Measurements from ENCODE around the gene VTI1A. TPM values are rescaled to one million over a fixed set of nuclear protein-coding genes. Genes with fewer than 3 reads are reported as not detected.
"Not testable (repeated sequence)": the region's sequence is repeated elsewhere in the genome, so short reads cannot be mapped to it uniquely, and the experiment has no call there.

Gene VTI1A
- total RNA-seq, 1 donor from 2014 or later, result 35.2 TPM

GRCh38 chr10:112851181-112851580 is 404.2 kb downstream of the VTI1A start:
- Mint-ChIP-seq H3K4me3 (no peak overlapping the region), H3K4me1 (no peaks in the 10 kb centered on the region), H3K9me3 (peaks cover 14% of the 10 kb centered on the region), H3K36me3 (ENCODE audit: low read depth) (peaks cover 5% of the 10 kb centered on the region), H3K27ac (no peak overlapping the region), H3K27me3 (no peaks in the 10 kb centered on the region)
- intact Hi-C loops (cut with micrococcal nuclease), result no loop called here
- DNase-seq, result no peak

GRCh38 chr10:112851588-112852211 is 404.7 kb downstream of the VTI1A start:
- no peak overlapping the region for H3K4me3 Mint-ChIP-seq
- H3K27ac Mint-ChIP-seq, result no peak overlapping the region
- no peaks in the 10 kb centered on the region for H3K4me1 Mint-ChIP-seq
- intact Hi-C loops (cut with micrococcal nuclease), result no loop called here
- peaks cover 13% of the 10 kb centered on the region for H3K9me3 Mint-ChIP-seq
- DNase-seq, result no peak
- peaks cover 5% of the 10 kb centered on the region for H3K36me3 Mint-ChIP-seq (ENCODE audit: low read depth)
- H3K27me3 Mint-ChIP-seq, result no peaks in the 10 kb centered on the region

- H3K36me3 Mint-ChIP-seq (ENCODE audit: low read depth), result peaks cover 5% of the 10 kb centered on the region
- H3K4me3 Mint-ChIP-seq, result no peak overlapping the region
- H3K27ac Mint-ChIP-seq, result no peak overlapping the region
- peaks cover 11% of the 10 kb centered on the region for H3K9me3 Mint-ChIP-seq
- no peaks in the 10 kb centered on the region for H3K27me3 Mint-ChIP-seq
- H3K4me1 Mint-ChIP-seq, result no peaks in the 10 kb centered on the region
- DNase-seq, result no peak
- intact Hi-C loops (cut with micrococcal nuclease), result no loop called here
Measured at GRCh38 chr10:112852306-112852705, 405.3 kb downstream of the VTI1A start.

- Mint-ChIP-seq H3K4me3 (no peak overlapping the region), H3K9me3 (peaks cover 6% of the 10 kb centered on the region), H3K36me3 (ENCODE audit: low read depth) (no peaks in the 10 kb centered on the region), H3K4me1 (no peaks in the 10 kb centered on the region), H3K27me3 (no peaks in the 10 kb centered on the region), H3K27ac (no peak overlapping the region)
- intact Hi-C loops (cut with micrococcal nuclease), result no loop called here
- no peak for DNase-seq
Measured at GRCh38 chr10:112855134-112855533, 408.1 kb downstream of the VTI1A start.

GRCh38 chr10:112857493-112857892 is 410.5 kb downstream of the VTI1A start:
- Mint-ChIP-seq H3K4me3 (no peak overlapping the region), H3K9me3 (peaks cover 6% of the 10 kb centered on the region), H3K27me3 (no peaks in the 10 kb centered on the region), H3K4me1 (no peaks in the 10 kb centered on the region), H3K36me3 (ENCODE audit: low read depth) (no peaks in the 10 kb centered on the region), H3K27ac (no peak overlapping the region)
- intact Hi-C loops (cut with micrococcal nuclease), result no loop called here
- no peak for DNase-seq

- no peak overlapping the region for H3K27ac Mint-ChIP-seq
- no peak overlapping the region for H3K4me3 Mint-ChIP-seq
- DNase-seq, result no peak
- intact Hi-C loops (cut with micrococcal nuclease), result no loop called here
- H3K27me3 Mint-ChIP-seq, result no peaks in the 10 kb centered on the region
- H3K36me3 Mint-ChIP-seq (ENCODE audit: low read depth), result no peaks in the 10 kb centered on the region
- no peaks in the 10 kb centered on the region for H3K4me1 Mint-ChIP-seq
- H3K9me3 Mint-ChIP-seq, result peaks cover 6% of the 10 kb centered on the region
Measured at GRCh38 chr10:112858986-112859651, 412.1 kb downstream of the VTI1A start.

- intact Hi-C loops (cut with micrococcal nuclease), result no loop called here
Measured at GRCh38 chr10:112859793-112860192, 412.8 kb downstream of the VTI1A start.

GRCh38 chr10:112863461-112863860 is 416.4 kb downstream of the VTI1A start:
- H3K27me3 Mint-ChIP-seq; DNase-seq; H3K9me3 Mint-ChIP-seq; H3K27ac Mint-ChIP-seq; H3K4me1 Mint-ChIP-seq; H3K4me3 Mint-ChIP-seq; H3K36me3 Mint-ChIP-seq (ENCODE audit: low read depth); intact Hi-C loops (cut with micrococcal nuclease): not testable (repeated sequence)

More at GRCh38 chr10:112859793-112860192, 412.8 kb downstream of the VTI1A start:
- Mint-ChIP-seq H3K36me3 (ENCODE audit: low read depth) (no peaks in the 10 kb centered on the region), H3K27ac (no peak overlapping the region), H3K4me1 (no peaks in the 10 kb centered on the region), H3K4me3 (no peak overlapping the region), H3K9me3 (peaks cover 6% of the 10 kb centered on the region), H3K27me3 (no peaks in the 10 kb centered on the region)
- DNase-seq, result no peak

Other genes with a start within 250 kb of the VTI1A start
- gene TECTB, start 163.8 kb upstream of the VTI1A start, total RNA-seq, result not detected in 2 replicates
- gene ACSL5, start 73.1 kb upstream of the VTI1A start, total RNA-seq, result 42.8 and 48.6 TPM in 2 replicates
- gene ZDHHC6, start 301 bp upstream of the VTI1A start, total RNA-seq, result 45.5 and 47.7 TPM in 2 replicates